GM19328 (cell line): Measurements from ENCODE around the gene DNAH7.
"Not testable (repeated sequence)": the region's sequence is repeated elsewhere in the genome, so short reads cannot be mapped to it uniquely, and the experiment has no call there.

Experiments
- ATAC-seq: cut with Tn5 transposase; IDR thresholded peaks from one replicate; pipeline ENCODE4 v1.9.1; 2021; ENCODE audit warnings: mild to moderate bottlenecking, moderate library complexity; ENCODE audit not compliant: unreplicated experiment

Gene DNAH7

GRCh38 chr2:196068271-196069209 lies at the start of gene DNAH7:
DNAH7 (minus strand) TSS chr2:196068837; CDS start chr2:196068711, 126 bp downstream.
- ATAC-seq = peak; percentile 99

DNA sequence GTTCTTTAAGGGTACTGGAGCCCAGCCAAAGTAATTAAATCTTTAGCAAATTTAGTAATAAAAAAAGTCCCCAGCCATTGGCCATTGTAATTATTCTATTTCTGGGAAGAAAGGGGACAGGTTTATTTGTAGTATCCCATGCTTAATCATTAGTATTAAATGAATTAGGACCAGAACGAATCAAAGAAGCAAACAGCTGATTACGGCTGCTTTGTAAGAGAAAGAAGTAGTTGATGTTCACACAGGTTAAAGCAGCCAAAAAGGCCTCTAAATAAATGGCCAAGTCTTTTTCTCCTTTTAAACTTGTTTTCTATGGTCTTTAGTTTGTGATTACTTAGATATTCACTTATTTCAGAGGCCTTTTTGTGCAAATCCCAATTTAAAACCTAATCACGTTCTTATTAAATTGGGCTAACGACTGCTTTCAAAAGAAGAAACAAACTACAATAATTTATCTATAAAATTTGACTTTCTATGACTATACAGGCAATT lies 48.6 kb upstream of the DNAH7 start:
- ATAC-seq = no peak

- no peak for ATAC-seq
Measured at GRCh38 chr2:196113061-196113974, 44.7 kb upstream of the DNAH7 start.

- no peak for ATAC-seq
Measured at GRCh38 chr2:196112418-196113034, 43.9 kb upstream of the DNAH7 start.

DNA sequence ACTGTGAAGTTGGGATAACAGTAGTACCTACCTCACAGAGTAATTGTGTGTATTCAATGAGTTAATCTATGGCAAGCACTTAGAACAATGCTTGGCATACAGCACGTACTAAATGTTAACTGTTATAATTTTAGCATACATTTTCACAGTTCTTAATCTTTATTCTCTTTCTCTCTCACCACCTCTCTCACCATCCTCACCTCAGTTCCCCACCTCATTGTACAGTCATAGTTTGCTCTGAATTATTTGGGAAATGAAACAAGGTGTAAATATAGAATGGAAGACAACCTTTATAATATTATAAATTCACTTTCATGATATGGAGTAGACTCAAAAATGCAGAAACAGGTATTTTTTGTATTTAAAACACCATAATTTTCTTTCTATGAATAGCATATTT lies 40.0 kb upstream of the DNAH7 start:
- no peak for ATAC-seq

DNA sequence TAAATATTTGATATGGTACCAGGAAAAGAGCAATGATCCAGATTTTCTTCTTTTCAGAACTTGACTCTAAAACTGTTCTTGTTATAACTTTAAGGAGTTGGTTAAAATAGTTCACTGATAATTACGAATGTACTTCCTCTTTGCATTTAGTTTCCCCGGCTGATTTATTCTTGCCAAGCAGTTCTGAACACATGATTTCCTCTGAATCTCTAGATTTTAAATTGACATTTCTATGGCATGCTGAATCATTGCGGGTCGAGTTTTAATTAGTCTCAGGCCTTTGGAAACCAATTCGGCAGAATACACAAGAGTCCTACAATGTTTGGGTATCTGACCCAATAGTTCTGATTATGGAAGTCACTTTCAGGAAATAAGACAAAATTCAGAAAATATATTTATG lies 37.3 kb upstream of the DNAH7 start:
- no peak for ATAC-seq

- no peak for ATAC-seq
Measured at GRCh38 chr2:196104066-196104465, 35.4 kb upstream of the DNAH7 start.

DNA sequence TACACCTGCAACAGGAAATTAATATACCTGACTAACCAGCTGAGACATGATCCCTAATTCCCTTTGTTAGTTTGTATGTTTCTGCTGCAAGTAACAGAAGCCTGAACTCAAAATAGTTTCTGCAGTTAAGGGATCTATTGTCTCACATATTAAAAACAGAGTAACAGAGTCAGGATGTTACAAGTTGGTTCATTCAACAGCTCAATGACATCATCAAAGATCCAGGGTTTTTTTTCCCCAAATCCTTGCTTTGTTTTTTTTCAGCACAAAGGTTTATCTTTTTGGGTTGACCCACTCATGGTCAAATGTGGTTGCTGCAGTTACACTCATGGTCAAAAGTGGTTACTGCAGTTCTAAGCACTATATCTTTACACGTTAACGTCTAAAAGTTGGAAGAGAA lies 35.0 kb upstream of the DNAH7 start:
- no peak for ATAC-seq

DNA sequence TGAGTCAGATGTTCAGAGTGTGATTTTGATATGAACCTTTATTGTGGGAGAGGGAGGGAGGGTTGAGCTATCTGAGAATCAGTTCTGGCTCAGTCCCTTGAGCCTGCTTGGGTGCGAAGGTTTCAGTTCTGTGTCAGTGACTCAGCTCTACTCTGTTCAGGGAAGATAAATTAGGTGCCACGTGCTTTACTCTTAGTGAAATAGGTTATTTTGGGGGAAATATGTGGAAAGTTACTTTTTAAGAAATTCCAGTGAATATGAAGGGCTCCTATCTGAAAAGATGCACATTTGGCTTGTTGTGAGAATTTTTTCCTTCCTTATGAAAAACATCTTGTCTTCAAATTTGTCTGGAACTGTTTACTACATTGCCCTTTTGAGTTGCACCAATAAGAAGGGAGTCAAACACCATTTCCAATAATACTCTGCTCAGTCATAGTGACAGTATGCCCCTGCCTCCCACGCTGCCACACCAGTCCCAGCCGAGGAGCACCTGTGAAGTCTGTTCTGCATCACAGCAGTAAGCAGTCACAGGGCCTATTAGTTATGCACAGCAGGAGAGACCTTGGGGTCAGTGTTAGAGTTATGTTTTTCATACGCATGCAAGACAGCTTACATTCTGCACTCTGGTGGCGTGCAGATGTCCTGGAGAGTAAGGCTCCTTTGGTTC lies 32.8 kb upstream of the DNAH7 start:
- ATAC-seq = peak; percentile 97

- no peak for ATAC-seq
Measured at GRCh38 chr2:196099916-196100315, 31.3 kb upstream of the DNAH7 start.

DNA sequence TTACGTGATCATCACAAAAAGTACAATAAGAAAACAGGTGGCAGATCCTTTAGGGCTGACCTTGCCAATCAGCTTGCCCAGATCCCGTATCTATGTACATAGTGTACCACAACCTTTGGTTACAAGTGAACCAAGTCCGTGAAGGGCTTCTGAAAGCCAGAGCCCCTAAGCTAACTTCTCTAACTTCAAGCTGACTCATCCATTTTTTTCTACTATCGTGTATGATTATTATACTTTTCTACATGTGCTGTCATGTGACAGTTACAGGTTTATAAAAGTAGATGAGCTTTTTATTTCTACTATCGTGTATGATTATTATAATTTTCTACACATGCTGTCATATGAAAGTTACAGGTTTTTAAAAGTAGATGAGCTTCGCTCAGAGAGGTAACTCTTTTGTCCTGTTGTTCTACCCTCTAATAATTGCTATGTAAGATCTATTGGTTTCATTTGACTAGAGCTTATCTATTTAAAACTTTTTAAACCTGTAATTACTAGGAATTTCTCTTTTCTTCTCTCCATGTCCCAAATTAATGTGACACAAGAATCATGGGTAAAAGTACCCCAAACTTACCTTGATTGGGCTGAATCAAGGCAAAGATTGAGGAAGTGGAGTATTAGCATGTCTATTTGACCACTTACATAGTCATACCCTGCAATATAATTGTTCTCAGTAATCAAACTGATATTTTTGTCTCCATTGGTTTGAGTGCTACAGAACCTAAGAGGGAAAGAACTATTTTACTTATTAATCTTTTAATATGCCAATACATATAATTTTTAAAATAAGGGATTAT lies 29.4 kb upstream of the DNAH7 start:
- no peak for ATAC-seq

DNA sequence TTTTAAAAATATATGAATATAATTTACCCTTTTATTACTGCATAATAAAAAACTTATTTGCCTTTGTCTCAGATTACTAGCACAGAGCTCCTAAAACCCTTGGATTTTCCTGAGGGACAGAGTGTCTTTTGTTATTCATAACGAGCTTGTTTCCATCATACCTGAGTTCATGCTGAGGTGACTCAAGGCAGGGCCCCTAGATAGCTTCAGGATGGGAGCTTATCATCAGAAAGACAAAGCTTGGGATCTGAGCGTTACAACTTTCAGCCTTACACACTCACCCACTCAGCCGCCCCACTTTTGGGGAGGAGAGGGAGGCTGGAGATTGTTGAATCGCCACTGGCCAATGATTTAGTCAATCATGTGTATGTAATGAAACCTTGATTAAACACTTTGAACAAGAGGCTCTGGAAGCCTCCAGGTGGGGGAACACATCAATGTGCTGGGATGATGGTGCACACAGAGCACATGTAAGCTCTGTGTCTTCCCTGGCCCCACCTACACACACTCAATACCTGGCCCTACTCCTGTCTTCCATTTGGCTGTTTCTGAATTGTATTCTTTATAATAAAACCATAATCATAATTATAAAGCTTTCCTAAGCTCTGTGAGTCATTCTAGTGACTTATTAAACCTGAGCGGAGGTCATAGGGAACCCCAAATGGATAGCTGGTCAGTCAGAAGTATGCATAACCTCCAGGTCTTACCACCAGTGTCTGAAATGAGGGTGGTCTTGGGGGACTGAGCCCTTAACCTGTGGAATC lies 28.5 kb upstream of the DNAH7 start:
- no peak for ATAC-seq

DNA sequence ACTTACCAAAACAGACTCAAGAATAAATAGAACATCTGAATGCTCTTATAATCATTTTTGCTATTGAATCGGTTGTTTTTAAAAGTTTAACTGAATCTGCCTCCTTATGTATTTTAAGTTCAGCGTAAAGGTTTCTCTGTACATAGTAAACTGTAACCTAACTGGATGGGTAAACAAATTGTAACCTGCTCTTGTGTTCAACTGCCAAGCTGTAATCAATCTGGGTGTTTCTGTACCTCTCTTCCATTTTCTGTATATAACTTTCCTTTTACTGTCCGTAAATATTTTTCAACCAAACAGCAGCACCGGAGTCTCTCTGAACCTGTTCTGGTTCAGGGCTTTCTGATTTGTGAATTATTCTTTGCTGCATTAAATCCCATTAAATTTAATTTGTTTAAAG lies 27.6 kb upstream of the DNAH7 start:
- ATAC-seq = no peak

DNA sequence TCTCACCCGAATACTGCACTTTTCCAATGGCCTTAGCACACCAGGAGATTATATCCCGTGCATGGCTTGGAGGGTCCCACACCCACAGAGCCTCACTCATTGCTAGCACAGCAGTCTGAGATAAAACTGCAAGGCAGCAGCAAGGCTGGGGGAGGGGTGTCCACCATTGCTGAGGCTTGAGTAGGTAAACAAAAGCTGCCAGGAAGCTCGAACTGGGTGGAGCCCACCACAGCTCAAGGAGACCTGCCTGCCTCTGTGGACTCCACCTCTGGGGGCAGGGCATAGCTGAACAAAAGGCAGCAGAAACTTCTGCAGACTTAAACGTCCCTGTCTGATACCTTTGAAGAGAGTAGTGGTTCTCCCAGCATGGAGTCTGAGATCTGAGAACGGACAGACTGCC lies 20.8 kb upstream of the DNAH7 start:
- ATAC-seq = not testable (repeated sequence)

DNA sequence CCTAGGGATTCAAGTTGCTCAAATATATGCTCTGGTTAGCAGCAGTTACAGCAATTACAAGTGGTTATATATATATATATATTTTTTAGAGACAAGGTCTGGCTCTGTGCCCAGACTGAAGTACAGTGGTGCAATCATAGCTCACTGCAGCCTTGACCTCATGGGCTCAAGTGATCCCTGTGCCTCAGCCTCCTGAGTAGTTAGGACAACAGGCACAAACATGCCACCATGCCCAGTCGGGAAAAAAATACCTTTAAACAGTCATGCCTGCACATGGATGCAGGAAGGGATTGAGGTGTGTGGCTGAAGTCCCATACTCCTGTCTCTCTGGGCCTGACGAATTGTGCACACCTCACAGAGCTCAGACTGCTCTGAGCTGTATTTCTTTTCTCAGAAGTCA lies 19.6 kb upstream of the DNAH7 start:
- no peak for ATAC-seq

- no peak for ATAC-seq
Measured at GRCh38 chr2:196086517-196087368, 18.1 kb upstream of the DNAH7 start.

GRCh38 chr2:196083601-196084000 lies 15.0 kb upstream of the DNAH7 start:
- no peak for ATAC-seq

DNA sequence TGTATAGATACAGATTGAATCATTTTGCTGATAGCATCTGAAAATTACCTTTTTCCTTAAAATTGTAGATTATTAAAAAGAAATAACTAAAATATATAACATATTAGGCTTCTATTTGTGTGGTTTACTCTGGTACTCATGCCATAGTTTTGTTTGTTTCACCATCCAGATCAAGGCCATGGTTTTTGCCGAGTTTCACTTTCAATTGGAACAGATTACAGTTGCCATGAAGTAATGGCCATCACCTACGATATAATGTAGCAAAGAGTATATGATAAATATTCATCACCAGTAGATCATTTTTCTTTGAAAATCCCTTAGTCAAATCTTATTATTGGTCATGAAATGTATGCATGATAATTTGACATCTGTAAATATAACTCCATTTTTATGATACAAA lies 11.9 kb upstream of the DNAH7 start:
- ATAC-seq = no peak
